ENCODE measurements around the gene RPL37. TPM values are rescaled to one million over a fixed set of nuclear protein-coding genes. Genes with fewer than 3 reads are reported as not detected.
A peak's percentile ranks its signal among the peaks of the same experiment; 100 is the strongest.
"Not testable (repeated sequence)": the region's sequence is repeated elsewhere in the genome, so short reads cannot be mapped to it uniquely, and the experiment has no call there.

RPL37 gene
- total RNA-seq, 1 experiment from 2014 or later = 1,038 TPM

- no TSS peak for BruUV-seq (replicated peaks)
- TF ChIP-seq CTCF (IDR thresholded peaks at IDR 0.05; ENCODE audit: unreplicated experiment) = no peak
- peaks cover 34% of the 10 kb centered on the region for H3K4me1 Mint-ChIP-seq (ENCODE audit: low read depth, unreplicated experiment)
- H3K27ac Mint-ChIP-seq (ENCODE audit: unreplicated experiment) = no peak overlapping the region
- DNase-seq = no peak
- no peaks in the 10 kb centered on the region for H3K27me3 Mint-ChIP-seq (ENCODE audit: unreplicated experiment)
- no peak overlapping the region for H3K4me3 Mint-ChIP-seq (ENCODE audit: low read depth, unreplicated experiment)
- H3K9me3 Mint-ChIP-seq (ENCODE audit: low read depth, unreplicated experiment) = no peaks in the 10 kb centered on the region
- intact Hi-C loops (cut with micrococcal nuclease; ENCODE audit: unreplicated experiment) = no loop called here
- CTCF ChIA-PET = no interaction called here
- H3K36me3 Mint-ChIP-seq (ENCODE audit: insufficient read depth, unreplicated experiment) = peaks cover 14% of the 10 kb centered on the region
Observed at GRCh38 chr5:40787986-40788385, 47.0 kb downstream of the RPL37 start.

GRCh38 chr5:40786664-40787063, 48.4 kb downstream of the RPL37 start:
- CTCF ChIA-PET = interaction anchor here (0.7 kb wide), 1 partner anchor 12 kb away, joined by 7 read pairs; no protein-coding TSS in a partner anchor
- DNase-seq; BruUV-seq (replicated peaks); H3K27ac Mint-ChIP-seq (ENCODE audit: unreplicated experiment); intact Hi-C loops (cut with micrococcal nuclease; ENCODE audit: unreplicated experiment); H3K4me3 Mint-ChIP-seq (ENCODE audit: low read depth, unreplicated experiment); H3K27me3 Mint-ChIP-seq (ENCODE audit: unreplicated experiment); H3K9me3 Mint-ChIP-seq (ENCODE audit: low read depth, unreplicated experiment): not testable (repeated sequence)
- H3K4me1 Mint-ChIP-seq (ENCODE audit: low read depth, unreplicated experiment) = peaks cover 44% of the 10 kb centered on the region
- peaks cover 13% of the 10 kb centered on the region for H3K36me3 Mint-ChIP-seq (ENCODE audit: insufficient read depth, unreplicated experiment)

GRCh38 chr5:40784916-40785315, 50.1 kb downstream of the RPL37 start:
- CTCF ChIA-PET = interaction anchor here (1.1 to 1.6 kb wide), 3 partner anchors 10 to 58 kb away, joined by 3 to 7 read pairs (median 7); partner anchors contain the start of gene PRKAA1
- no peak for TF ChIP-seq CTCF (IDR thresholded peaks at IDR 0.05; ENCODE audit: unreplicated experiment)
- intact Hi-C loops (cut with micrococcal nuclease; ENCODE audit: unreplicated experiment) = loop anchor here (1.0 kb wide), 1 partner anchor 9 kb away; no protein-coding TSS in a partner anchor
- H3K4me1 Mint-ChIP-seq (ENCODE audit: low read depth, unreplicated experiment) = peaks cover 47% of the 10 kb centered on the region
- H3K36me3 Mint-ChIP-seq (ENCODE audit: insufficient read depth, unreplicated experiment) = peaks cover 13% of the 10 kb centered on the region
- no TSS peak for BruUV-seq (replicated peaks)
- H3K9me3 Mint-ChIP-seq (ENCODE audit: low read depth, unreplicated experiment) = no peaks in the 10 kb centered on the region
- no peak overlapping the region for H3K4me3 Mint-ChIP-seq (ENCODE audit: low read depth, unreplicated experiment)
- peak overlapping the region; percentile 74 for H3K27ac Mint-ChIP-seq (ENCODE audit: unreplicated experiment)
- DNase-seq = no peak
- H3K27me3 Mint-ChIP-seq (ENCODE audit: unreplicated experiment) = no peaks in the 10 kb centered on the region

GRCh38 chr5:40784027-40784653, 50.9 kb downstream of the RPL37 start:
- no peak for TF ChIP-seq CTCF (IDR thresholded peaks at IDR 0.05; ENCODE audit: unreplicated experiment)
- Mint-ChIP-seq H3K36me3 (ENCODE audit: insufficient read depth, unreplicated experiment) (peaks cover 16% of the 10 kb centered on the region), H3K27me3 (ENCODE audit: unreplicated experiment) (no peaks in the 10 kb centered on the region), H3K4me1 (ENCODE audit: low read depth, unreplicated experiment) (peaks cover 47% of the 10 kb centered on the region), H3K9me3 (ENCODE audit: low read depth, unreplicated experiment) (no peaks in the 10 kb centered on the region), H3K27ac (ENCODE audit: unreplicated experiment) (peak overlapping the region; percentile 74), H3K4me3 (ENCODE audit: low read depth, unreplicated experiment) (peak overlapping the region; percentile 49)
- CTCF ChIA-PET = interaction anchor here (0.6 to 1.6 kb wide), 5 partner anchors 9 to 59 kb away, joined by 3 to 7 read pairs (median 5); partner anchors contain the start of gene PRKAA1
- BruUV-seq (replicated peaks) = no TSS peak
- intact Hi-C loops (cut with micrococcal nuclease; ENCODE audit: unreplicated experiment) = loop anchor here (1.0 kb wide), 1 partner anchor 8 kb away; no protein-coding TSS in a partner anchor
- DNase-seq = peak; percentile 40

GRCh38 chr5:40781843-40782409, 53.1 kb downstream of the RPL37 start:
- BruUV-seq (replicated peaks) = no TSS peak
- Mint-ChIP-seq H3K4me3 (ENCODE audit: low read depth, unreplicated experiment) (no peak overlapping the region), H3K27me3 (ENCODE audit: unreplicated experiment) (no peaks in the 10 kb centered on the region), H3K4me1 (ENCODE audit: low read depth, unreplicated experiment) (peaks cover 49% of the 10 kb centered on the region), H3K36me3 (ENCODE audit: insufficient read depth, unreplicated experiment) (peaks cover 20% of the 10 kb centered on the region), H3K9me3 (ENCODE audit: low read depth, unreplicated experiment) (no peaks in the 10 kb centered on the region), H3K27ac (ENCODE audit: unreplicated experiment) (peak overlapping the region; percentile 5)
- no peak for DNase-seq
- intact Hi-C loops (cut with micrococcal nuclease; ENCODE audit: unreplicated experiment) = no loop called here
- TF ChIP-seq CTCF (IDR thresholded peaks at IDR 0.05; ENCODE audit: unreplicated experiment) = no peak
- CTCF ChIA-PET = no interaction called here

Data from Calu3 (cell line).